Measurements from ENCODE around the gene ADAM10.

The ADAM10 gene

GRCh38 chr15:58565619-58566018, 183.9 kb downstream of the ADAM10 start:
- no peaks in the 10 kb centered on the region for H3K9me2 ChIP-seq (replicated peaks; ENCODE audit: low read depth, low read length)
- H3K79me2 ChIP-seq (ENCODE audit: insufficient read depth, low read length), result no peaks in the 10 kb centered on the region
- no peaks in the 10 kb centered on the region for H3F3A ChIP-seq (ENCODE audit: low read depth)
- no peak overlapping the region for H3K4me2 ChIP-seq (ENCODE audit: low read depth, low read length, poor library complexity, severe bottlenecking)
- no peak overlapping the region for H3K9ac ChIP-seq (ENCODE audit: low read depth, low read length, poor library complexity, severe bottlenecking)
- H3K36me3 ChIP-seq (ENCODE audit: insufficient read depth, low read length), result no peaks in the 10 kb centered on the region
- TF ChIP-seq EZH2phosphoT487 (IDR thresholded peaks at IDR 0.05; ENCODE audit: borderline replicate concordance), result no peak
- TF ChIP-seq, protein P1, sequence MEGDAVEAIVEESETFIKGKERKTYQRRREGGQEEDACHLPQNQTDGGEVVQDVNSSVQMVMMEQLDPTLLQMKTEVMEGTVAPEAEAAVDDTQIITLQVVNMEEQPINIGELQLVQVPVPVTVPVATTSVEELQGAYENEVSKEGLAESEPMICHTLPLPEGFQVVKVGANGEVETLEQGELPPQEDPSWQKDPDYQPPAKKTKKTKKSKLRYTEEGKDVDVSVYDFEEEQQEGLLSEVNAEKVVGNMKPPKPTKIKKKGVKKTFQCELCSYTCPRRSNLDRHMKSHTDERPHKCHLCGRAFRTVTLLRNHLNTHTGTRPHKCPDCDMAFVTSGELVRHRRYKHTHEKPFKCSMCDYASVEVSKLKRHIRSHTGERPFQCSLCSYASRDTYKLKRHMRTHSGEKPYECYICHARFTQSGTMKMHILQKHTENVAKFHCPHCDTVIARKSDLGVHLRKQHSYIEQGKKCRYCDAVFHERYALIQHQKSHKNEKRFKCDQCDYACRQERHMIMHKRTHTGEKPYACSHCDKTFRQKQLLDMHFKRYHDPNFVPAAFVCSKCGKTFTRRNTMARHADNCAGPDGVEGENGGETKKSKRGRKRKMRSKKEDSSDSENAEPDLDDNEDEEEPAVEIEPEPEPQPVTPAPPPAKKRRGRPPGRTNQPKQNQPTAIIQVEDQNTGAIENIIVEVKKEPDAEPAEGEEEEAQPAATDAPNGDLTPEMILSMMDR (conservative IDR thresholded peaks at IDR 0.05; ENCODE audit: low read length), result no peak
- no peaks in the 10 kb centered on the region for H3K9me3 ChIP-seq (ENCODE audit: insufficient read depth, low read depth, low read length)
- peaks cover 10% of the 10 kb centered on the region for H3K4me1 ChIP-seq (ENCODE audit: insufficient read depth, low read length, poor library complexity, severe bottlenecking)
- no peak overlapping the region for H2AFZ ChIP-seq (ENCODE audit: low read length)
- H4K20me1 ChIP-seq (ENCODE audit: insufficient read depth, low read length, poor library complexity, severe bottlenecking), result no peaks in the 10 kb centered on the region
- H3K27me3 ChIP-seq (ENCODE audit: insufficient read depth, low read length, poor library complexity, severe bottlenecking), result no peaks in the 10 kb centered on the region
- H3K4me3 ChIP-seq (ENCODE audit: low read length, poor library complexity, severe bottlenecking), result no peak overlapping the region

- Histone ChIP-seq H3K9ac (ENCODE audit: low read depth, low read length, poor library complexity, severe bottlenecking) (no peak overlapping the region), H4K20me1 (ENCODE audit: insufficient read depth, low read length, poor library complexity, severe bottlenecking) (no peaks in the 10 kb centered on the region), H3K9me2 (replicated peaks; ENCODE audit: low read depth, low read length) (no peaks in the 10 kb centered on the region), H3K4me2 (ENCODE audit: low read depth, low read length, poor library complexity, severe bottlenecking) (no peak overlapping the region), H3K79me2 (ENCODE audit: insufficient read depth, low read length) (no peaks in the 10 kb centered on the region), H3K9me3 (ENCODE audit: insufficient read depth, low read depth, low read length) (no peaks in the 10 kb centered on the region), H3K4me1 (ENCODE audit: insufficient read depth, low read length, poor library complexity, severe bottlenecking) (peaks cover 10% of the 10 kb centered on the region), H3F3A (ENCODE audit: low read depth) (no peaks in the 10 kb centered on the region), H2AFZ (ENCODE audit: low read length) (no peak overlapping the region), H3K27me3 (ENCODE audit: insufficient read depth, low read length, poor library complexity, severe bottlenecking) (no peaks in the 10 kb centered on the region), H3K36me3 (ENCODE audit: insufficient read depth, low read length) (no peaks in the 10 kb centered on the region), H3K4me3 (ENCODE audit: low read length, poor library complexity, severe bottlenecking) (no peak overlapping the region)
- TF ChIP-seq EZH2phosphoT487 (IDR thresholded peaks at IDR 0.05; ENCODE audit: borderline replicate concordance), result no peak
- TF ChIP-seq, protein P1 (conservative IDR thresholded peaks at IDR 0.05; ENCODE audit: low read length), result no peak
These were observed 184.5 kb downstream of the ADAM10 start for GRCh38 chr15:58564981-58565380.

DNA sequence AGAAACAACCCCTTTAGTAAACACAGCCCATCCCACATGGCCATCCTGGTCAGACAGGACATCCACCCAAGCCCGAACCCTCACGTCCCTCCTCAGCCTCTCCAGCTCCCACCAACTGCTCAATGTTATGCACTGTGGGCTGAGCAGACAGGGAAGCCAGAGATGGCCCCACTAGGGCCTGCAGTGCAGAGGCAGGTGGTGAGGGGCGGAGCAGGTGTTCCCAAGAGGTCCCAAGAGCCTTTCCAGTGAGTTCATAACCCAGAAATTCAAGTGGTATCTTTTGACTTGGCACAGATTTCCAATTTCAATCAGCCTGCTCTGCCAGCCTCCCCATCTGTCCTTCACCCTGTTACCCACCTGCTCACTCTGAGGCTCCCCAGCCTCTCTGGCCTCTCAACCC, 187.4 kb downstream of the ADAM10 start:
- Histone ChIP-seq H3K4me1 (ENCODE audit: insufficient read depth, low read length, poor library complexity, severe bottlenecking) (no peaks in the 10 kb centered on the region), H3K36me3 (ENCODE audit: insufficient read depth, low read length) (no peaks in the 10 kb centered on the region), H3K27me3 (ENCODE audit: insufficient read depth, low read length, poor library complexity, severe bottlenecking) (no peaks in the 10 kb centered on the region), H4K20me1 (ENCODE audit: insufficient read depth, low read length, poor library complexity, severe bottlenecking) (no peaks in the 10 kb centered on the region), H2AFZ (ENCODE audit: low read length) (no peak overlapping the region), H3K4me2 (ENCODE audit: low read depth, low read length, poor library complexity, severe bottlenecking) (no peak overlapping the region), H3K9ac (ENCODE audit: low read depth, low read length, poor library complexity, severe bottlenecking) (no peak overlapping the region), H3F3A (ENCODE audit: low read depth) (no peaks in the 10 kb centered on the region), H3K4me3 (ENCODE audit: low read length, poor library complexity, severe bottlenecking) (no peak overlapping the region), H3K9me3 (ENCODE audit: insufficient read depth, low read depth, low read length) (no peaks in the 10 kb centered on the region), H3K79me2 (ENCODE audit: insufficient read depth, low read length) (no peaks in the 10 kb centered on the region), H3K9me2 (replicated peaks; ENCODE audit: low read depth, low read length) (no peaks in the 10 kb centered on the region)
- no peak for TF ChIP-seq EZH2phosphoT487 (IDR thresholded peaks at IDR 0.05; ENCODE audit: borderline replicate concordance)
- TF ChIP-seq, protein P1 (conservative IDR thresholded peaks at IDR 0.05; ENCODE audit: low read length), result no peak

Measured in Loucy (cell line).